Uterus (tissue), 4 donors: ENCODE data around the gene SLC13A1. TPM values are rescaled to one million over a fixed set of nuclear protein-coding genes. Genes with fewer than 3 reads are reported as not detected.

ENCODE experiments used
- DNase-seq, 2 donors: peaks; one replicate each; pipeline ENCODE4 v3.0.0-alpha.2; 2019 to 2020
- H3K27ac ChIP-seq, 2 donors: fragments of 200-600 bp; sonication (generic); 1 replicate in 1 of 2; 2 replicates in 1 of 2; pipeline ENCODE4 v1.5.1; 2016 to 2018
- H3K27me3 ChIP-seq, 2 donors: fragments of 200-600 bp; sonication (generic); one replicate each; pipeline ENCODE4 v1.5.1; 2018 to 2019; ENCODE audit warnings: control low read depth in 1 of 2
- H3K36me3 ChIP-seq, 2 donors: fragments of 200-600 bp; sonication (generic); one replicate each; pipeline ENCODE4 v1.5.1; 2019; ENCODE audit warnings: control low read depth in 1 of 2
- H3K4me1 ChIP-seq, 2 donors: fragments of 200-600 bp; sonication (generic); one replicate each; pipeline ENCODE4 v1.5.1; 2018 to 2019; ENCODE audit warnings: control low read depth in 1 of 2
- H3K4me3 ChIP-seq, 2 donors: fragments of 200-600 bp; sonication (generic); 1 replicate in 1 of 2; 2 replicates in 1 of 2; pipeline ENCODE4 v1.5.1; 2018 to 2019; ENCODE audit warnings: mild to moderate bottlenecking in 1 of 2
- H3K9me3 ChIP-seq, 2 donors: fragments of 200-600 bp; sonication (generic); one replicate each; pipeline ENCODE4 v1.5.1; 2019; ENCODE audit warnings: control low read depth in 1 of 2
- POLR2A ChIP-seq, 2 donors: fragments of 450-650 bp; IDR thresholded peaks; one replicate each; pipeline ENCODE4 v1.6.1; 2016; ENCODE audit warnings: antibody characterized with exemption in 2 of 2, mild to moderate bottlenecking in 1 of 2, moderate library complexity in 1 of 2
- intact Hi-C: fragments of 100-400 bp; cut with DNase I; formaldehyde crosslinking; loops from one replicate; pipeline ENCODE4 v1.15.1; 2023; ENCODE audit warnings: low total_unique reads
- total RNA-seq, 4 donors: library from RNA; depleted of rRNA in 3 of 4; stranded (reverse); fragments of >200 nt in 3 of 4; gene quantifications; one replicate each; pipeline versions ENCODE4 v1.1.0 to v1.2.4, GENCODE V29; 2014 to 2023
- TF ChIP-seq, protein P1 (sequence below), 4 experiments: fragments of 200-600 bp in 2 of 4; fragments of 450-650 bp in 2 of 4; sonication (generic) in 2 of 4; IDR thresholded peaks; one replicate each; pipeline ENCODE4 v1.5.1; 2016 to 2019; ENCODE audit warnings: antibody characterized with exemption in 4 of 4, mild to moderate bottlenecking in 2 of 4, moderate library complexity in 1 of 4
- donor health status: DM: yes; HTN: yes; CAD: no.

Gene SLC13A1
- total RNA-seq, 4 donors from 2014 or later = not detected

DNA sequence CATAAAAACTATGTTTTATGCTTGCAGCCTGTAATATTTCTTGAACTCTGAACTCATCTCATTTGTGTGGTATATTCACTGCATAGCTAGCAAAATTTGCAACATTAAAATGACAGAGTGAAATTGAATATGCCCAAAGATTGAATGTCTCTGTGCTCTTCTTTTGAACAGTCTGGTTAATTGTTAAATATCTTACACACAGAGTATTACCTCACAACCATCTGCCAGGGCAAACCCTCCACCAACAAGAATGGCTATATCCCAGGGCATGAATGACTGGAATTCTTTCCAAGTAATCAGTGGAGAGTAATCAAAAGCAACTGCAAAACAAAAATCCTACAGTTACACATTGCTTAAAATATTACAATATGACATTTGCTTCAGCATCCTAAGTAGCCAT lies 76.9 kb downstream of the SLC13A1 start:
- no peak for DNase-seq
- H3K36me3 ChIP-seq = no peaks in the 10 kb centered on the region
- H3K9me3 ChIP-seq = no peaks in the 10 kb centered on the region
- H3K27ac ChIP-seq = no peak overlapping the region
- TF ChIP-seq, protein P1, sequence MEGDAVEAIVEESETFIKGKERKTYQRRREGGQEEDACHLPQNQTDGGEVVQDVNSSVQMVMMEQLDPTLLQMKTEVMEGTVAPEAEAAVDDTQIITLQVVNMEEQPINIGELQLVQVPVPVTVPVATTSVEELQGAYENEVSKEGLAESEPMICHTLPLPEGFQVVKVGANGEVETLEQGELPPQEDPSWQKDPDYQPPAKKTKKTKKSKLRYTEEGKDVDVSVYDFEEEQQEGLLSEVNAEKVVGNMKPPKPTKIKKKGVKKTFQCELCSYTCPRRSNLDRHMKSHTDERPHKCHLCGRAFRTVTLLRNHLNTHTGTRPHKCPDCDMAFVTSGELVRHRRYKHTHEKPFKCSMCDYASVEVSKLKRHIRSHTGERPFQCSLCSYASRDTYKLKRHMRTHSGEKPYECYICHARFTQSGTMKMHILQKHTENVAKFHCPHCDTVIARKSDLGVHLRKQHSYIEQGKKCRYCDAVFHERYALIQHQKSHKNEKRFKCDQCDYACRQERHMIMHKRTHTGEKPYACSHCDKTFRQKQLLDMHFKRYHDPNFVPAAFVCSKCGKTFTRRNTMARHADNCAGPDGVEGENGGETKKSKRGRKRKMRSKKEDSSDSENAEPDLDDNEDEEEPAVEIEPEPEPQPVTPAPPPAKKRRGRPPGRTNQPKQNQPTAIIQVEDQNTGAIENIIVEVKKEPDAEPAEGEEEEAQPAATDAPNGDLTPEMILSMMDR (IDR thresholded peaks at IDR 0.05) = no peak
- no peak for TF ChIP-seq POLR2A (IDR thresholded peaks at IDR 0.05)
- intact Hi-C loops = no loop called here
- H3K4me1 ChIP-seq = no peaks in the 10 kb centered on the region
- H3K27me3 ChIP-seq = no peaks in the 10 kb centered on the region
- H3K4me3 ChIP-seq = no peak overlapping the region

DNA sequence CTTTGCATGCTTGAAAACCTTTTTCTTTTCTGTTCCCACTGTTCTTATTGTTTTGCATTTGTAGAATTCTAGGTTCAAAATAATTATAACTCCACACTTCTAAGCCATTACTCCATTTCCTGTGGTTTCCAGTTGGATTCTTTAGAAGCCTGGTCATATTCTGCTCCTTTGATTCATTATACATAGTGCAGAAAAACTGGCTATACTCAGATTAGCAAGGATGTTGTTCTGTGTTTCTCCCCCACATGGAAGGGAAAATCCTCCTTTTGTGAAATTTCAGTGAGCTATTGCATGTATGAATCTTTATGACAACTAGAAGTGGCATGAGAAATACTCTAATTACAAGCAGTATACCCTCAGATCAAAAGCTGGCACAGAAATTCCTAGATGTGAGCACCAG lies 79.5 kb downstream of the SLC13A1 start:
- no peaks in the 10 kb centered on the region for H3K4me1 ChIP-seq
- no peaks in the 10 kb centered on the region for H3K9me3 ChIP-seq
- intact Hi-C loops = no loop called here
- no peaks in the 10 kb centered on the region for H3K36me3 ChIP-seq
- no peak for DNase-seq
- no peak for TF ChIP-seq POLR2A (IDR thresholded peaks at IDR 0.05)
- TF ChIP-seq, protein P1 (IDR thresholded peaks at IDR 0.05) = no peak
- H3K4me3 ChIP-seq = no peak overlapping the region
- H3K27me3 ChIP-seq = no peaks in the 10 kb centered on the region
- no peak overlapping the region for H3K27ac ChIP-seq

DNA sequence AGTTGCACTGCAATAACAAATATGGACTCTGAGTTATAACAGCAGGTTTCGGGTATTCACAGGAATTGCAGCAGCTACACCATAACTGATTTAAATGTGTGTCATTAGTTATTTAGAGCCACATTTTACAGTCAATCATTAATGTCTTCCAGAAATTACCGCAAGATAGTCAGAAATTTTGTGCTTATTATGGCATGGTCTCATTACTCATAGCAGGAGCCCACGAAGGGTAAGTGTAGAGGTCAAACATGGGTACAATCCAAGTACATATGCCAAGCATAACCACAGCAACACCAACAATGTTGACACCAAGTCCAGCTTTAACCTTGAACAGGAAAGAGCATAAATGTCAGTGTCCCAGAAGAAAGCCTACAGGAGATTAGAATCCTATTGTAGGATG lies 84.4 kb downstream of the SLC13A1 start:
- DNase-seq = no peak
- TF ChIP-seq, protein P1 (IDR thresholded peaks at IDR 0.05) = no peak
- TF ChIP-seq POLR2A (IDR thresholded peaks at IDR 0.05) = no peak

DNA sequence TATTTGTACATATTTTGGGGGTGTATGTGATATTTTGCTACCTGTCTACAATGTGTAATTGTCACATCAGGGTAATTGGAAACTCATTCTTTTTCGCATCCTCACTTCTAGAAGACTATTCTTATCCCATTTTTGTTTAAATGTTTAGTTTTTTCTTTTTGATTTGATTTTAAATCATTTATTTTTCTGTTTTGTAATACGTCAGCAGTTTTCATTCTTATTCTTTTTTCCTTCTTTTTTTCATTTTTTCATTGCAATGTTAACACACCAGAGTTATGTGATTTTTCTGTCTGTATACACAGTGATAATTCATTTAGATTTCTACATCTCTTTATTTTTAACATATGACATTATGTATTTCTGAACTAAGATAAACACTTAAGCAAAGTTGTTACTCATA lies 85.5 kb downstream of the SLC13A1 start:
- TF ChIP-seq, protein P1 (IDR thresholded peaks at IDR 0.05) = no peak
- TF ChIP-seq POLR2A (IDR thresholded peaks at IDR 0.05) = no peak
- Histone ChIP-seq H3K27ac (no peak overlapping the region), H3K4me1 (no peaks in the 10 kb centered on the region), H3K9me3 (no peaks in the 10 kb centered on the region), H3K27me3 (no peaks in the 10 kb centered on the region), H3K36me3 (no peaks in the 10 kb centered on the region), H3K4me3 (no peak overlapping the region)
- no peak for DNase-seq
- intact Hi-C loops = no loop called here

More for the DNA sequence above, 84.4 kb downstream of the SLC13A1 start:
- Histone ChIP-seq H3K27me3 (no peaks in the 10 kb centered on the region), H3K36me3 (no peaks in the 10 kb centered on the region), H3K27ac (no peak overlapping the region), H3K4me3 (no peak overlapping the region), H3K4me1 (no peaks in the 10 kb centered on the region), H3K9me3 (no peaks in the 10 kb centered on the region)
- intact Hi-C loops = no loop called here

DNA sequence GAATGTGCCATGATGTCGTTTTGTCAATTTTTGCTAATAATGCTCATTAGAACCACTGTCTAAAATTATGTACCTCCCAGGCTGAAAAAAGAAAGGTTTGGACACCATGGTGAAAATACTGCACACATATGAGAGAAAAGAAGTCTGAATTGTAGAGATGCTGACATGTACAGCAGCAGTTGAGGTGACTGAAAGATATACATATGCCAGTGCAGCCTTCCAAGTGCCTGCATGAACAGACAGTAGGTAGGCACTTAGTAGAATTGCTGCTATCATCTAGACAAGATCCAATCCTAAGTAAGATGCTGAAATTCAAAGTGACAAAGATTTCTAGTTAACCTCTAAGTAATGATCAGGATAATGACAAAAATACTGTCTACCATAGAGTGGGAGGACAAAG lies 86.9 kb downstream of the SLC13A1 start:
- Histone ChIP-seq H3K9me3 (no peaks in the 10 kb centered on the region), H3K27me3 (no peaks in the 10 kb centered on the region), H3K27ac (no peak overlapping the region), H3K36me3 (no peaks in the 10 kb centered on the region), H3K4me1 (no peaks in the 10 kb centered on the region), H3K4me3 (no peak overlapping the region)
- intact Hi-C loops = no loop called here
- DNase-seq = no peak
- TF ChIP-seq, protein P1 (IDR thresholded peaks at IDR 0.05) = no peak
- TF ChIP-seq POLR2A (IDR thresholded peaks at IDR 0.05) = no peak
